ENCODE data around the gene DGKI.

Gene DGKI

GRCh38 chr7:137331378-137331777 lies 515.4 kb downstream of the DGKI start:
- DNase-seq, result no peak
